Mesenchymal stem cell (in vitro differentiated cells and primary cell): ENCODE data around the gene SRPK2.
"Not testable (repeated sequence)": the region's sequence is repeated elsewhere in the genome, so short reads cannot be mapped to it uniquely, and the experiment has no call there.

Experiments
- DNase-seq: peaks from one replicate; pipeline ENCODE4 v3.0.0-alpha.2; 2013
- H2AFZ ChIP-seq: one replicate; pipeline ENCODE4 v1.6.1; 2013; ENCODE audit warnings: low read depth, mild to moderate bottlenecking, control low read depth, inconsistent platforms, low read length, moderate library complexity
- H2AK5ac ChIP-seq: 2 replicates; pipeline ENCODE4 v1.6.1; 2013; ENCODE audit warnings: low read length, moderate library complexity, mild to moderate bottlenecking, inconsistent platforms; ENCODE audit not compliant: severe bottlenecking
- H2BK120ac ChIP-seq: one replicate; pipeline ENCODE4 v1.6.1; 2013; ENCODE audit warnings: low read depth, mild to moderate bottlenecking, inconsistent platforms, low read length, moderate library complexity
- H2BK12ac ChIP-seq, 2 experiments: one replicate each; pipeline ENCODE4 v1.6.1; 2013; ENCODE audit warnings: inconsistent platforms in 2 of 2, low read length in 2 of 2, mild to moderate bottlenecking in 2 of 2, moderate library complexity in 2 of 2, control low read depth in 1 of 2
- H2BK15ac ChIP-seq: one replicate; pipeline ENCODE4 v1.6.1; 2013; ENCODE audit warnings: mild to moderate bottlenecking, low read depth, inconsistent platforms; ENCODE audit not compliant: poor library complexity, severe bottlenecking
- H2BK5ac ChIP-seq: 2 replicates; pipeline ENCODE4 v1.6.1; 2013; ENCODE audit warnings: low read depth, mild to moderate bottlenecking, low read length, control low read depth, inconsistent platforms; ENCODE audit not compliant: poor library complexity, severe bottlenecking
- H3K14ac ChIP-seq, 2 experiments: one replicate each; pipeline ENCODE4 v1.6.1; 2013; ENCODE audit warnings: inconsistent platforms in 2 of 2, low read length in 2 of 2, control low read depth in 1 of 2, mild to moderate bottlenecking in 1 of 2, moderate library complexity in 1 of 2
- H3K18ac ChIP-seq, 2 experiments: one replicate each; pipeline ENCODE4 v1.6.1; 2013; ENCODE audit warnings: inconsistent platforms in 2 of 2, low read length in 2 of 2, control low read depth in 1 of 2, low read depth in 1 of 2, mild to moderate bottlenecking in 1 of 2
- H3K23ac ChIP-seq, 2 experiments: one replicate each; pipeline ENCODE4 v1.6.1; 2013; ENCODE audit warnings: inconsistent platforms in 2 of 2, low read length in 2 of 2, mild to moderate bottlenecking in 2 of 2, moderate library complexity in 2 of 2, control low read depth in 1 of 2
- H3K27ac ChIP-seq: 2 replicates; pipeline ENCODE4 v1.5.1; 2013; ENCODE audit warnings: mild to moderate bottlenecking, moderate library complexity, low read length, control low read depth, inconsistent platforms; ENCODE audit not compliant: poor library complexity, severe bottlenecking
- H3K27me3 ChIP-seq, 2 experiments: 2 replicates each; pipeline versions ENCODE4 v1.6.1 to v1.7.0; 2013; ENCODE audit warnings: low read length in 2 of 2, mild to moderate bottlenecking in 2 of 2, moderate library complexity in 2 of 2, control low read depth in 1 of 2, inconsistent platforms in 1 of 2; ENCODE audit not compliant: control insufficient read depth in 1 of 2, insufficient read depth in 1 of 2
- H3K36me3 ChIP-seq, 2 experiments: 2 replicates each; pipeline versions ENCODE4 v1.6.1 to v1.7.0; 2013; ENCODE audit warnings: low read length in 2 of 2, control low read depth in 1 of 2, inconsistent platforms in 1 of 2, low read depth in 1 of 2, mild to moderate bottlenecking in 1 of 2; ENCODE audit not compliant: insufficient read depth in 2 of 2, control insufficient read depth in 1 of 2
- H3K4ac ChIP-seq, 2 experiments: one replicate each; pipeline ENCODE4 v1.6.1; 2013; ENCODE audit warnings: inconsistent platforms in 2 of 2, low read length in 2 of 2, mild to moderate bottlenecking in 2 of 2, moderate library complexity in 2 of 2, control low read depth in 1 of 2, low read depth in 1 of 2
- H3K4me1 ChIP-seq: 2 replicates; pipeline ENCODE4 v1.6.1; 2013; ENCODE audit warnings: low read depth, low read length, control low read depth; ENCODE audit not compliant: control insufficient read depth, insufficient read depth
- H3K4me2 ChIP-seq: 2 replicates; pipeline ENCODE4 v1.6.1; 2013; ENCODE audit warnings: low read length, mild to moderate bottlenecking, inconsistent platforms; ENCODE audit not compliant: poor library complexity, severe bottlenecking
- H3K4me3 ChIP-seq, 2 experiments: 2 replicates each; pipeline versions ENCODE4 v1.5.1 to v1.7.0; 2013; ENCODE audit warnings: low read length in 2 of 2, mild to moderate bottlenecking in 2 of 2, control low read depth in 1 of 2, low read depth in 1 of 2; ENCODE audit not compliant: insufficient read depth in 1 of 2
- H3K79me1 ChIP-seq: replicated peaks from 2 replicates; pipeline ENCODE4 v1.6.1; 2013; ENCODE audit warnings: mild to moderate bottlenecking, control low read depth, low read length, inconsistent platforms; ENCODE audit not compliant: poor library complexity, severe bottlenecking
- H3K9ac ChIP-seq: 2 replicates; pipeline ENCODE4 v1.7.0; 2013; ENCODE audit warnings: mild to moderate bottlenecking, low read length, moderate library complexity
- H3K9me3 ChIP-seq: 2 replicates; pipeline ENCODE4 v1.7.0; 2013; ENCODE audit warnings: mild to moderate bottlenecking, low read length; ENCODE audit not compliant: control insufficient read depth
- H4K8ac ChIP-seq: one replicate; pipeline ENCODE4 v1.6.1; 2013; ENCODE audit warnings: inconsistent platforms, mild to moderate bottlenecking, low read length, moderate library complexity
- H4K91ac ChIP-seq: one replicate; pipeline ENCODE4 v1.6.1; 2013; ENCODE audit warnings: mild to moderate bottlenecking, low read length, inconsistent platforms
- WGBS: methylation state at CpG from one replicate; pipeline ENCODE4 v1.1.7; 2013; ENCODE audit warnings: mixed read lengths; 5-methylcytosine and 5-hydroxymethylcytosine counted together

SRPK2 gene

GRCh38 chr7:105363657-105364056 is 25.1 kb downstream of the SRPK2 start:
- not testable (repeated sequence) for H2BK120ac ChIP-seq, H3K36me3 ChIP-seq, H3K27ac ChIP-seq, H3K23ac ChIP-seq, H3K4me2 ChIP-seq, H3K4ac ChIP-seq, H3K9ac ChIP-seq, H3K18ac ChIP-seq, H4K91ac ChIP-seq, H3K27me3 ChIP-seq, DNase-seq, H3K4me3 ChIP-seq, H2BK5ac ChIP-seq, H3K4me1 ChIP-seq, H2BK12ac ChIP-seq, H4K8ac ChIP-seq, H3K9me3 ChIP-seq, H2BK15ac ChIP-seq, H2AFZ ChIP-seq, H3K14ac ChIP-seq, H2AK5ac ChIP-seq, H3K79me1 ChIP-seq
- 97% methylated on average over 4 of the region's 6 CpGs for WGBS

- H3K9me3 ChIP-seq, H3K27me3 ChIP-seq, H3K4me3 ChIP-seq, H3K14ac ChIP-seq, H3K79me1 ChIP-seq, H3K9ac ChIP-seq, H3K27ac ChIP-seq, H3K4ac ChIP-seq, H2BK12ac ChIP-seq, DNase-seq, H3K23ac ChIP-seq, H2AFZ ChIP-seq, H3K4me2 ChIP-seq, H2BK120ac ChIP-seq, H4K8ac ChIP-seq, H2BK15ac ChIP-seq, H2AK5ac ChIP-seq, H4K91ac ChIP-seq, H3K4me1 ChIP-seq, H2BK5ac ChIP-seq, H3K36me3 ChIP-seq, H3K18ac ChIP-seq: not testable (repeated sequence)
- 100% methylated on average over 2 of the region's 5 CpGs for WGBS
These were observed 26.0 kb downstream of the SRPK2 start for GRCh38 chr7:105362685-105363084.

- not testable (repeated sequence) for H3K4ac ChIP-seq
These were observed 26.7 kb downstream of the SRPK2 start for GRCh38 chr7:105361995-105362394.

GRCh38 chr7:105360149-105360548 is 28.6 kb downstream of the SRPK2 start:
- H4K91ac ChIP-seq, H3K18ac ChIP-seq, H2BK12ac ChIP-seq, H2AFZ ChIP-seq, H3K36me3 ChIP-seq, H3K9ac ChIP-seq, H3K23ac ChIP-seq, DNase-seq, H2BK5ac ChIP-seq, H4K8ac ChIP-seq, H3K4me3 ChIP-seq, H3K9me3 ChIP-seq, H3K27me3 ChIP-seq, H2BK15ac ChIP-seq, H3K14ac ChIP-seq, H2BK120ac ChIP-seq, H3K27ac ChIP-seq, H3K4me2 ChIP-seq, H3K4ac ChIP-seq, H2AK5ac ChIP-seq, H3K4me1 ChIP-seq: not testable (repeated sequence)
- WGBS, result 100% methylated on average over 1 of the region's 2 CpGs
- peaks cover 14% of the 10 kb centered on the region for H3K79me1 ChIP-seq

More at GRCh38 chr7:105361995-105362394, 26.7 kb downstream of the SRPK2 start:
- DNase-seq, H2AK5ac ChIP-seq, H2BK120ac ChIP-seq, H3K18ac ChIP-seq, H3K9me3 ChIP-seq, H3K4me3 ChIP-seq, H3K9ac ChIP-seq, H4K8ac ChIP-seq, H3K4me1 ChIP-seq, H2BK5ac ChIP-seq, H2BK15ac ChIP-seq, H3K4me2 ChIP-seq, H3K27ac ChIP-seq, H2AFZ ChIP-seq, H3K79me1 ChIP-seq, H3K27me3 ChIP-seq, H2BK12ac ChIP-seq, H3K23ac ChIP-seq, H4K91ac ChIP-seq, H3K36me3 ChIP-seq, H3K14ac ChIP-seq: not testable (repeated sequence)
- 98% methylated on average over 8 of the region's 8 CpGs for WGBS
